OCI-LY7 (cell line): ENCODE measurements around the gene PML.

Experiments
- EZH2phosphoT487 ChIP-seq: fragments of 200-600 bp; sonication (generic); IDR thresholded peaks from 2 replicates; pipeline ENCODE4 v1.6.1; 2018; ENCODE audit warnings: low read depth, borderline replicate concordance, mild to moderate bottlenecking, mixed run types, antibody characterized with exemption, low read length, moderate library complexity, mixed read lengths
- TF ChIP-seq, protein P1 (sequence below): fragments of 200-600 bp; sonication (generic); conservative IDR thresholded peaks from 2 replicates; pipeline ENCODE4 v1.5.1; 2014; ENCODE audit warnings: mild to moderate bottlenecking, antibody characterized with exemption, low read length, moderate library complexity, mixed read lengths

GRCh38 chr15:74010929-74011540 lies 16.5 kb downstream of the PML start:
- TF ChIP-seq, protein P1, sequence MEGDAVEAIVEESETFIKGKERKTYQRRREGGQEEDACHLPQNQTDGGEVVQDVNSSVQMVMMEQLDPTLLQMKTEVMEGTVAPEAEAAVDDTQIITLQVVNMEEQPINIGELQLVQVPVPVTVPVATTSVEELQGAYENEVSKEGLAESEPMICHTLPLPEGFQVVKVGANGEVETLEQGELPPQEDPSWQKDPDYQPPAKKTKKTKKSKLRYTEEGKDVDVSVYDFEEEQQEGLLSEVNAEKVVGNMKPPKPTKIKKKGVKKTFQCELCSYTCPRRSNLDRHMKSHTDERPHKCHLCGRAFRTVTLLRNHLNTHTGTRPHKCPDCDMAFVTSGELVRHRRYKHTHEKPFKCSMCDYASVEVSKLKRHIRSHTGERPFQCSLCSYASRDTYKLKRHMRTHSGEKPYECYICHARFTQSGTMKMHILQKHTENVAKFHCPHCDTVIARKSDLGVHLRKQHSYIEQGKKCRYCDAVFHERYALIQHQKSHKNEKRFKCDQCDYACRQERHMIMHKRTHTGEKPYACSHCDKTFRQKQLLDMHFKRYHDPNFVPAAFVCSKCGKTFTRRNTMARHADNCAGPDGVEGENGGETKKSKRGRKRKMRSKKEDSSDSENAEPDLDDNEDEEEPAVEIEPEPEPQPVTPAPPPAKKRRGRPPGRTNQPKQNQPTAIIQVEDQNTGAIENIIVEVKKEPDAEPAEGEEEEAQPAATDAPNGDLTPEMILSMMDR = no peak
- TF ChIP-seq EZH2phosphoT487 = no peak
